Fibroblast of skin of right quadriceps (primary cell): ENCODE data around the gene MCTP1.

ENCODE experiments used
- DNase-seq: peaks from one replicate; pipeline ENCODE4 v3.0.0-alpha.2; 2013

Gene MCTP1

GRCh38 chr5:94793816-94794198 lies 491.1 kb downstream of the MCTP1 start:
- peak; percentile 52 for DNase-seq

GRCh38 chr5:94793113-94793815 lies 491.6 kb downstream of the MCTP1 start:
- peak; percentile 90 for DNase-seq

- DNase-seq = no peak
Measured at GRCh38 chr5:94791829-94792228, 493.1 kb downstream of the MCTP1 start.

- no peak for DNase-seq
Measured at GRCh38 chr5:94788527-94788926, 496.4 kb downstream of the MCTP1 start.

- DNase-seq = no peak
Measured at GRCh38 chr5:94784536-94785505, 500.1 kb downstream of the MCTP1 start.

- no peak for DNase-seq
Measured at GRCh38 chr5:94782383-94782782, 502.5 kb downstream of the MCTP1 start.

- DNase-seq = no peak
Measured at GRCh38 chr5:94779684-94780083, 505.2 kb downstream of the MCTP1 start.

- DNase-seq = no peak
Measured at GRCh38 chr5:94778732-94779131, 506.2 kb downstream of the MCTP1 start.

- DNase-seq = no peak
Measured at GRCh38 chr5:94778299-94778698, 506.6 kb downstream of the MCTP1 start.

GRCh38 chr5:94777056-94777880 lies 507.6 kb downstream of the MCTP1 start:
- peak; percentile 26 for DNase-seq

- DNase-seq = peak; percentile 49
Measured at GRCh38 chr5:94776167-94776566, 508.7 kb downstream of the MCTP1 start.

GRCh38 chr5:94775088-94775487 lies 509.8 kb downstream of the MCTP1 start:
- no peak for DNase-seq

- DNase-seq = no peak
Measured at GRCh38 chr5:94771742-94772141, 513.2 kb downstream of the MCTP1 start.

GRCh38 chr5:94769996-94770395 lies 514.9 kb downstream of the MCTP1 start:
- no peak for DNase-seq

- no peak for DNase-seq
Measured at GRCh38 chr5:94761786-94762185, 523.1 kb downstream of the MCTP1 start.

- no peak for DNase-seq
Measured at GRCh38 chr5:94761055-94761454, 523.8 kb downstream of the MCTP1 start.

GRCh38 chr5:94759961-94760360 lies 524.9 kb downstream of the MCTP1 start:
- DNase-seq = no peak

GRCh38 chr5:94759022-94759421 lies 525.9 kb downstream of the MCTP1 start:
- DNase-seq = no peak

- no peak for DNase-seq
Measured at GRCh38 chr5:94754824-94755223, 530.1 kb downstream of the MCTP1 start.

GRCh38 chr5:94751460-94751859 lies 533.4 kb downstream of the MCTP1 start:
- no peak for DNase-seq

- DNase-seq = no peak
Measured at GRCh38 chr5:94750681-94751080, 534.2 kb downstream of the MCTP1 start.

GRCh38 chr5:94749042-94749441 lies 535.9 kb downstream of the MCTP1 start:
- no peak for DNase-seq

GRCh38 chr5:94748212-94748611 lies 536.7 kb downstream of the MCTP1 start:
- DNase-seq = no peak
